Endothelial cell of umbilical vein (primary cell): ENCODE results near the gene B3GNT9. TPM values are rescaled to one million over a fixed set of nuclear protein-coding genes. Genes with fewer than 3 reads are reported as not detected.

ENCODE experiments used
- BruUV-seq: library from RNA; stranded (reverse); fragments of 400-500 nt; replicated peaks from 2 replicates; lab custom pipeline; 2021; lab: Mats Ljungman, UMichigan
- CTCF ChIA-PET: fragments of 300-600, 350-600 bp; sonication (Branson Sonifier 250); formaldehyde crosslinking; loops from one replicate; lab custom pipeline; 2021; ENCODE audit warnings: antibody characterized with exemption, inconsistent platforms; lab: Charles Lee
- POLR2A ChIA-PET: fragments of 300-600, 350-600 bp; sonication (Branson Sonifier 250); formaldehyde crosslinking; loops from one replicate; lab custom pipeline; 2021; ENCODE audit warnings: antibody characterized with exemption, inconsistent platforms; lab: Charles Lee
- DNase-seq: peaks from one replicate; pipeline ENCODE4 v3.0.0-alpha.2; 2011; ENCODE audit warnings: low read depth, low spot score
- FAIRE-seq: peaks from 2 replicates; lab custom pipeline; 2011; peaks lifted over from hg19 to GRCh38; lab: Jason Lieb, UNC
- H2AFZ ChIP-seq: 2 replicates; pipeline ENCODE4 v1.6.0; 2012; ENCODE audit warnings: low read depth, low read length, control low read depth, inconsistent platforms
- H3K27ac ChIP-seq: 2 replicates; pipeline ENCODE4 v1.5.1; 2011; ENCODE audit warnings: low read depth, mild to moderate bottlenecking, control low read depth, low read length, moderate library complexity; ENCODE audit not compliant: insufficient read depth
- H3K27me3 ChIP-seq, 2 experiments: 2 replicates each; pipeline versions ENCODE4 v1.6.0 to v1.6.1; 2011; ENCODE audit warnings: low read length in 2 of 2, mixed read lengths in 1 of 2; ENCODE audit not compliant: control insufficient read depth in 2 of 2, insufficient read depth in 2 of 2
- H3K36me3 ChIP-seq, 2 experiments: 2 replicates in 1 of 2; 3 replicates in 1 of 2; pipeline ENCODE4 v1.5.1; 2011; ENCODE audit warnings: low read length in 2 of 2, mild to moderate bottlenecking in 1 of 2, moderate library complexity in 1 of 2; ENCODE audit not compliant: control insufficient read depth in 2 of 2, insufficient read depth in 2 of 2; ENCODE audit errors: extremely low read depth in 1 of 2
- H3K4me1 ChIP-seq: 3 replicates; pipeline ENCODE4 v1.5.1; 2011; ENCODE audit warnings: mild to moderate bottlenecking, low read length; ENCODE audit not compliant: control insufficient read depth, insufficient read depth; ENCODE audit errors: extremely low read depth
- H3K4me2 ChIP-seq: 2 replicates; pipeline ENCODE4 v1.6.1; 2011; ENCODE audit warnings: low read length, control low read depth, mixed read lengths; ENCODE audit not compliant: insufficient read depth
- H3K4me3 ChIP-seq, 3 experiments: fragments of 200-600 bp in 1 of 3; sonication (generic), shearing (Covaris generic) in 1 of 3; replicated peaks in 1 of 3; 2 replicates each; pipeline ENCODE4 v1.5.1; 2011 to 2016; ENCODE audit warnings: control low read depth in 3 of 3, low read length in 3 of 3, mild to moderate bottlenecking in 2 of 3, inconsistent platforms in 1 of 3, low read depth in 1 of 3, moderate library complexity in 1 of 3; ENCODE audit not compliant: insufficient read depth in 1 of 3
- H3K79me2 ChIP-seq: 2 replicates; pipeline ENCODE4 v1.6.0; 2012; ENCODE audit warnings: low read length, inconsistent platforms; ENCODE audit not compliant: control insufficient read depth, insufficient read depth
- H3K9ac ChIP-seq: replicated peaks from 2 replicates; pipeline ENCODE3; 2011; ENCODE audit warnings: low read length, control low read depth; ENCODE audit not compliant: insufficient read depth; ENCODE audit errors: extremely low read depth
- H3K9me1 ChIP-seq: replicated peaks from 3 replicates; pipeline ENCODE4 v1.6.0; 2011; ENCODE audit warnings: mild to moderate bottlenecking, low read length; ENCODE audit not compliant: control insufficient read depth, insufficient read depth; ENCODE audit errors: extremely low read depth
- H3K9me3 ChIP-seq: replicated peaks from 2 replicates; pipeline ENCODE4 v1.5.1; 2012; ENCODE audit warnings: low read length, inconsistent platforms; ENCODE audit not compliant: control insufficient read depth, insufficient read depth
- H4K20me1 ChIP-seq: replicated peaks from 2 replicates; pipeline ENCODE3; 2011; ENCODE audit warnings: mild to moderate bottlenecking, low read length; ENCODE audit not compliant: control insufficient read depth, insufficient read depth; ENCODE audit errors: extremely low read depth
- CTCF ChIP-seq, 2 donors: IDR thresholded peaks; 1 replicate in 1 of 2; 2 replicates in 1 of 2; pipeline ENCODE4 v1.5.1; 2011; ENCODE audit warnings: low read length in 2 of 2, mild to moderate bottlenecking in 2 of 2, moderate library complexity in 2 of 2, control low read depth in 1 of 2, inconsistent platforms in 1 of 2, low read depth in 1 of 2; ENCODE audit not compliant: insufficient read depth in 1 of 2; ENCODE audit errors: extremely low read depth in 1 of 2
- EZH2 ChIP-seq: IDR thresholded peaks from 2 replicates; pipeline ENCODE4 v1.6.1; 2012; ENCODE audit warnings: borderline replicate concordance, low read depth, mild to moderate bottlenecking, moderate library complexity, low read length, inconsistent platforms; ENCODE audit not compliant: severe bottlenecking
- FOS ChIP-seq: IDR thresholded peaks from 2 replicates; pipeline ENCODE4 v1.6.1; 2011; ENCODE audit warnings: mild to moderate bottlenecking, low read length, moderate library complexity, borderline replicate concordance; ENCODE audit not compliant: insufficient read depth
- GATA2 ChIP-seq: IDR thresholded peaks from 2 replicates; pipeline ENCODE4 v1.7.0; 2011; ENCODE audit warnings: low read depth, mild to moderate bottlenecking, moderate library complexity, mixed read lengths, low read length; ENCODE audit not compliant: insufficient read length, insufficient read depth
- JUN ChIP-seq: IDR thresholded peaks from 2 replicates; pipeline ENCODE4 v1.6.1; 2011; ENCODE audit warnings: borderline replicate concordance, low read depth; ENCODE audit not compliant: insufficient read length, insufficient read depth
- MAX ChIP-seq: IDR thresholded peaks from 2 replicates; pipeline ENCODE4 v1.6.1; 2011; ENCODE audit not compliant: insufficient read depth, insufficient read length
- MYC ChIP-seq: IDR thresholded peaks from one replicate; pipeline ENCODE4 v1.6.1; 2011; ENCODE audit warnings: mild to moderate bottlenecking, low read depth, low read length
- POLR2A ChIP-seq: IDR thresholded peaks from 2 replicates; pipeline ENCODE4 v1.6.1; 2012; ENCODE audit warnings: low read depth, mild to moderate bottlenecking, control low read depth, low read length
- POLR2AphosphoS5 ChIP-seq: IDR thresholded peaks from 2 replicates; pipeline ENCODE4 v1.6.1; 2012; ENCODE audit warnings: low read depth, mild to moderate bottlenecking, control low read depth, low read length, moderate library complexity; ENCODE audit not compliant: insufficient read depth
- dilution Hi-C: fragments of 300-500 bp; cut with MboI; formaldehyde crosslinking; loops from one replicate; pipeline ENCODE4 v1.15.0; 2019; ENCODE audit warnings: low sequenced_read_pairs; ENCODE audit not compliant: extremely low pct_ligation_motif_present
- intact Hi-C: fragments of 100-400 bp; cut with micrococcal nuclease; formaldehyde crosslinking; loops from one replicate; pipeline ENCODE4 v1.10.0; 2022
- polyA plus RNA-seq, 4 experiments: library from polyadenylated mRNA; depleted of rRNA in 3 of 4; stranded (reverse) in 3 of 4; unstranded in 1 of 4; fragments of >200 nt; gene quantifications; 2 replicates each; pipeline versions ENCODE4 v1.2.1 to v1.2.3, GENCODE V29; 2011 to 2012; ENCODE audit warnings: missing spikeins in 1 of 4
- total RNA-seq: library from RNA; stranded (reverse); gene quantifications from 2 replicates; pipeline ENCODE4 v1.2.3, GENCODE V29; 2021

B3GNT9 gene
- total and polyA plus RNA-seq, 2 donors (not counting 3 experiments of a cell fraction or from before 2014, with no cell fraction given), result 4.0 to 6.4 TPM

DNA sequence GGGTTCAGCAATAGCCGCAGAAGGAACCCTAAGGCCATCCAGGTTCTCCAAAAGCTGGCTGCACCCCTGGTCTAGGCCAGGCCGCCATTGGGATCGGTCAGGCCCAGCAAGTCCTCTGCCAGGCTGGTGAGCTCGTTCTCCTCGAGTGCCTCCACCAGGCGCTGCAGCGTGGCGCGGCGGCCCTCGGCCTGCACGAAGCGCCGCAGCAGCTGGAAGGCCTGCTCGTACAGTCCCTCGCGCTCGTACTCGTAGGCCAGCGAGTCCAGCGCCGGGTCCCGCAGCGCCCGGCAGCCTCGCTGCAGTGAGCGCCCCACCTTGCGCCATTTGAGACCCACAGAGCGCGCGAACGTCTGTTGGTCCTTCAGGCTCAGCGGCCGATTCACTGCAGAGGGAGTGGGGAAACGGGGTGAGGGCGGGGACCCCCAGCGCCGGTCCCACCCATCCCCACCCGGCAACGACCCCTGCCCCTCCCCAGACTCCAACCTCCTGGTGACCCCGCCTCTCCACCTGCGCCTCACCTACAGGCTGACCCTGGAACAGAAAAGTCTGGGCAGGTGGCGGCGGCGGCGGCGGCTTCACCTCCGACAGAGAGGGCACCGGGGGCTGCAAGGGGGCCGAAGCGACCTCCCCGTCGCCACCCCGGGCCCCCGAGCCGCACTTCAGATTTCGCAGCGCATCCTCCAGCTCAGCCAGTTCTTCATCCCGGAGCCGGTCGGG, 3.9 kb upstream of the B3GNT9 start:
- peaks cover 3% of the 10 kb centered on the region for H3K4me1 ChIP-seq
- FAIRE-seq (no peak), DNase-seq (no peak)
- TF ChIP-seq CTCF (IDR thresholded peaks at IDR 0.05; ENCODE audit: extremely low read depth in 1 of 2, insufficient read depth in 1 of 2, low read depth in 1 of 2, low read length in 2 of 2) (no peak), GATA2 (no peak), FOS (no peak), MAX (no peak), EZH2 (no peak), POLR2AphosphoS5 (no peak), MYC (no peak), JUN (no peak), POLR2A (no peak)
- dilution Hi-C loops, result no loop called here
- peak overlapping the region; percentile 44 for H3K4me2 ChIP-seq
- POLR2A ChIA-PET, result interaction anchor here (1.2 kb wide), 1 partner anchor 137 kb away, joined by 12 read pairs; no protein-coding TSS in a partner anchor
- intact Hi-C loops, result loop anchor here (1.0 kb wide), 3 partner anchors 50 to 177 kb away; no protein-coding TSS in a partner anchor
- H4K20me1 ChIP-seq, result no peaks in the 10 kb centered on the region
- H2AFZ ChIP-seq, result no peak overlapping the region
- no peaks in the 10 kb centered on the region for H3K9me3 ChIP-seq
- CTCF ChIA-PET, result interaction anchor here (0.6 to 8.2 kb wide), 64 partner anchors 8 to 324 kb away, joined by 3 to 302 read pairs (median 7); partner anchors contain the start of genes CDH16, CES3, CES4A and CIAO2B
- peaks cover 2 to 7% of the 10 kb centered on the region in 2 experiments for H3K27me3 ChIP-seq
- peak overlapping the region in 1 of 3 experiments; percentile 15 for H3K4me3 ChIP-seq
- BruUV-seq, result no TSS peak
- no peaks in the 10 kb centered on the region for H3K9me1 ChIP-seq
- no peak overlapping the region for H3K27ac ChIP-seq
- H3K36me3 ChIP-seq, result no peaks in the 10 kb centered on the region
- H3K79me2 ChIP-seq, result no peaks in the 10 kb centered on the region
- no peak overlapping the region for H3K9ac ChIP-seq
